HepG2 (cell line): ENCODE measurements around the gene EFNA4. TPM values are rescaled to one million over a fixed set of nuclear protein-coding genes. Genes with fewer than 3 reads are reported as not detected.

Experiments
- FOXK1 ChIP-seq: sonication (generic); formaldehyde crosslinking; IDR thresholded peaks from 2 replicates; pipeline ENCODE4 v1.4.0; 2020; ENCODE audit warnings: low read depth, missing genetic modification reagents, borderline replicate concordance
- HCFC1 ChIP-seq: fragments of 150-350 bp; IDR thresholded peaks from 2 replicates; pipeline ENCODE4 v1.6.1; 2014; ENCODE audit warnings: low read depth, low read length
- HIC2 ChIP-seq: sonication (generic); formaldehyde crosslinking; IDR thresholded peaks from 2 replicates; pipeline ENCODE4 v1.9.0; 2022; ENCODE audit warnings: low read depth, missing genetic modification reagents
- HNF4A ChIP-seq: sonication (generic); formaldehyde crosslinking; IDR thresholded peaks from 2 replicates; pipeline ENCODE4 v1.4.0; 2020; ENCODE audit warnings: missing genetic modification reagents
- HOXA9 ChIP-seq: sonication (generic); formaldehyde crosslinking; IDR thresholded peaks from 2 replicates; pipeline ENCODE4 v1.8.1; 2022; ENCODE audit warnings: missing genetic modification reagents, mild to moderate bottlenecking, moderate library complexity, borderline replicate concordance
- KAT8 ChIP-seq: IDR thresholded peaks from 2 replicates; pipeline ENCODE4 v1.6.1; 2016; ENCODE audit warnings: missing genetic modification reagents, missing compliant biosample characterization
- MAZ ChIP-seq, 2 experiments: sonication (generic) in 1 of 2; formaldehyde crosslinking in 1 of 2; IDR thresholded peaks; 2 replicates each; pipeline versions ENCODE4 v1.5.0 to v1.6.1; 2012 to 2020; ENCODE audit warnings: low read depth in 2 of 2, mild to moderate bottlenecking in 2 of 2, borderline replicate concordance in 1 of 2, improper control_type of control experiment in 1 of 2, low read length in 1 of 2, missing genetic modification reagents in 1 of 2, moderate library complexity in 1 of 2
- MED1 ChIP-seq: sonication (generic); formaldehyde crosslinking; IDR thresholded peaks from 2 replicates; pipeline ENCODE4 v1.4.0; 2020; ENCODE audit warnings: missing genetic modification reagents
- NFYC ChIP-seq: IDR thresholded peaks from 2 replicates; pipeline ENCODE4 v1.6.1; 2016; ENCODE audit warnings: missing genetic modification reagents, missing compliant biosample characterization
- SETDB1 ChIP-seq: sonication (generic); formaldehyde crosslinking; IDR thresholded peaks from 2 replicates; pipeline ENCODE4 v1.5.1; 2020; ENCODE audit warnings: missing genetic modification reagents, mild to moderate bottlenecking, borderline replicate concordance
- SOX6 ChIP-seq, 2 experiments: fragments of 450-650 bp in 1 of 2; sonication (generic) in 1 of 2; formaldehyde crosslinking in 1 of 2; IDR thresholded peaks; 2 replicates each; pipeline versions ENCODE4 v1.4.0 to v1.6.1; 2017 to 2020; ENCODE audit warnings: antibody characterized with exemption in 1 of 2, mild to moderate bottlenecking in 1 of 2, missing genetic modification reagents in 1 of 2
- TFDP2 ChIP-seq: sonication (generic); formaldehyde crosslinking; IDR thresholded peaks from 2 replicates; pipeline ENCODE4 v1.4.0; 2020; ENCODE audit warnings: missing genetic modification reagents
- XBP1 ChIP-seq: sonication (generic); formaldehyde crosslinking; IDR thresholded peaks from 2 replicates; pipeline ENCODE4 v1.5.0; 2020; ENCODE audit warnings: missing genetic modification reagents
- ZNF263 ChIP-seq: sonication (generic); formaldehyde crosslinking; IDR thresholded peaks from 2 replicates; pipeline ENCODE4 v1.4.0; 2020; ENCODE audit warnings: missing genetic modification reagents
- ZNF343 ChIP-seq: sonication (generic); formaldehyde crosslinking; IDR thresholded peaks from 2 replicates; pipeline ENCODE4 v1.4.0; 2020; ENCODE audit warnings: mild to moderate bottlenecking, missing genetic modification reagents
- ZNF501 ChIP-seq: sonication (generic); formaldehyde crosslinking; IDR thresholded peaks from 2 replicates; pipeline ENCODE4 v1.5.1; 2020; ENCODE audit warnings: mild to moderate bottlenecking, moderate library complexity, missing genetic modification reagents
- ZNF552 ChIP-seq: sonication (generic); formaldehyde crosslinking; IDR thresholded peaks from 2 replicates; pipeline ENCODE4 v1.9.0; 2022; ENCODE audit warnings: missing genetic modification reagents, mild to moderate bottlenecking, borderline replicate concordance
- ZNF572 ChIP-seq: sonication (generic); formaldehyde crosslinking; IDR thresholded peaks from 2 replicates; pipeline ENCODE4 v1.5.1; 2020; ENCODE audit warnings: mild to moderate bottlenecking, missing genetic modification reagents
- ZNF850 ChIP-seq: sonication (generic); formaldehyde crosslinking; conservative IDR thresholded peaks from 2 replicates; pipeline ENCODE4 v1.9.0; 2021; ENCODE audit warnings: mild to moderate bottlenecking, missing genetic modification reagents
- ZSCAN9 ChIP-seq: IDR thresholded peaks from 2 replicates; pipeline ENCODE4 v1.6.1; 2016; ENCODE audit warnings: borderline replicate concordance
- polyA plus RNA-seq, 8 experiments: library from polyadenylated mRNA; depleted of rRNA in 3 of 8; stranded (reverse) in 7 of 8; unstranded in 1 of 8; fragments of >200 nt; fragmentation: Illumina TruSeq in 4 of 8; extraction: Trizol in 4 of 8; gene quantifications; 2 replicates each; pipeline versions ENCODE4 v1.2.1 to v1.2.3, GENCODE V29; 2011 to 2016; ENCODE audit warnings: low read depth in 4 of 8, missing spikeins in 1 of 8, mixed read lengths in 1 of 8; ENCODE audit not compliant: insufficient read depth in 1 of 8
- total RNA-seq, 5 experiments: library from RNA; depleted of rRNA; stranded (reverse); fragments of >200 nt; fragmentation: Illumina TruSeq; extraction: Trizol; gene quantifications; 2 replicates each; pipeline ENCODE4 v1.2.3, GENCODE V29; 2016; ENCODE audit warnings: low read depth in 1 of 5
- TF ChIP-seq, protein P1 (sequence below): sonication (generic); formaldehyde crosslinking; IDR thresholded peaks from 2 replicates; pipeline ENCODE4 v1.4.0; 2020; ENCODE audit warnings: missing genetic modification reagents
- TF ChIP-seq, protein P2 (sequence below): sonication (generic); formaldehyde crosslinking; IDR thresholded peaks from 2 replicates; pipeline ENCODE4 v1.5.0; 2020; ENCODE audit warnings: missing genetic modification reagents
- TF ChIP-seq, protein P3 (sequence below): sonication (generic); formaldehyde crosslinking; IDR thresholded peaks from 2 replicates; pipeline ENCODE4 v1.4.0; 2020; ENCODE audit warnings: missing genetic modification reagents, mild to moderate bottlenecking, borderline replicate concordance

The EFNA4 gene
- total and polyA plus RNA-seq, 2 of the 13 experiments (the other 11 are each of a cell fraction or from before 2014, with no cell fraction given): 12.0 to 17.2 TPM

DNA sequence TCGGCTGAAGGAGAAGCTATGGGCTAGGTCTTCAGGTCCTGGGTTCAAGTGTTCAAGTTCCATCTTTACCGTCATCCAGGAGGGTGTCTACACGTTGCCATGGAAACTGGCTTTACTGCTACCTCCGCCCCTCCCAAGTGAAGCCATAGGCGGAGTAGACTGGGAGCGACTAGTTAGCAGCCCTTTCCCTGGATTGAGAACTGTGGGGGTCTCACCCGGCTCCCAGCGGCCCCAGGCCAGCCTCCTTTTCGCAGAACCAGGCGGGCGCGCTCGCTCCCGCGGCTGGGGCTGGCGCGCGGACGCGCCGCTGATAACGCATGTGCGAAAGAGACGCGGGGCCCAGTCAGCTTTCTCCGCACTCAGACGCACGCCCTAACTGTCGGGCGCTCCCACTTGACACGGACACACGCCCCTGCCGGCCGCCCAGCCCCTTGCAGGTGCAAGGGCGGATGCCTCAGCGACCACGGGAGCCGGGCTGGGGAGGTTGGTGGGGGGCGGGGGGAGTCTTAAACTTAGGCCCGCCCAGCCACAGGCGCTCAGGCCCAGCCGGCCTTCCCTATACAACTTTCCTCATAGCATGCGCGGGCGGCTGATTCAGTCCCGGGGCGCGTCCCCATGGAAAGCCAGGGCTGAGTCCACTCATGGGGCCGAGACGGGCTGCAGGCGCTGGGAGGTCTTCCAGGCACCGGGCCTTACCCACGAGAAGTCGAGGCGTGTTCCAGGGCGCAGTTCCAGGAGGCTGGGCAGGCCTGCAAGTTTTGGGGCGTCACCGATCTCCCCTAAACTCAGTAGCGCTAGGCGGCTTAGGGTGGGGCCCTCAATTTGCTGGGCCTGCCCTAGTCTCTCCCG lies 7.4 kb downstream of the EFNA4 start (continued):
- TF ChIP-seq ZSCAN9: no peak
- TF ChIP-seq, protein P1, sequence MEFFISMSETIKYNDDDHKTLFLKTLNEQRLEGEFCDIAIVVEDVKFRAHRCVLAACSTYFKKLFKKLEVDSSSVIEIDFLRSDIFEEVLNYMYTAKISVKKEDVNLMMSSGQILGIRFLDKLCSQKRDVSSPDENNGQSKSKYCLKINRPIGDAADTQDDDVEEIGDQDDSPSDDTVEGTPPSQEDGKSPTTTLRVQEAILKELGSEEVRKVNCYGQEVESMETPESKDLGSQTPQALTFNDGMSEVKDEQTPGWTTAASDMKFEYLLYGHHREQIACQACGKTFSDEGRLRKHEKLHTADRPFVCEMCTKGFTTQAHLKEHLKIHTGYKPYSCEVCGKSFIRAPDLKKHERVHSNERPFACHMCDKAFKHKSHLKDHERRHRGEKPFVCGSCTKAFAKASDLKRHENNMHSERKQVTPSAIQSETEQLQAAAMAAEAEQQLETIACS: peak; percentile 95
- TF ChIP-seq HNF4A: no peak
- TF ChIP-seq ZNF850 (CRISPR knock-in tag): no peak
- TF ChIP-seq, protein P2, sequence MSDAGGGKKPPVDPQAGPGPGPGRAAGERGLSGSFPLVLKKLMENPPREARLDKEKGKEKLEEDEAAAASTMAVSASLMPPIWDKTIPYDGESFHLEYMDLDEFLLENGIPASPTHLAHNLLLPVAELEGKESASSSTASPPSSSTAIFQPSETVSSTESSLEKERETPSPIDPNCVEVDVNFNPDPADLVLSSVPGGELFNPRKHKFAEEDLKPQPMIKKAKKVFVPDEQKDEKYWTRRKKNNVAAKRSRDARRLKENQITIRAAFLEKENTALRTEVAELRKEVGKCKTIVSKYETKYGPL: no peak
- peak; percentile 41; the same call in 1 of the 2 replicates for TF ChIP-seq KAT8 (CRISPR knock-in tag)
- TF ChIP-seq XBP1: no peak
- TF ChIP-seq MAZ (IDR thresholded peaks at IDR 0.05; ENCODE audit: borderline replicate concordance, low read depth, low read length): no peak
- TF ChIP-seq MAZ (CRISPR knock-in tag; IDR thresholded peaks at IDR 0.05; ENCODE audit: low read depth): peak; percentile 67; the same call in 1 of the 2 replicates
- TF ChIP-seq ZNF263 (CRISPR knock-in tag): no peak
- peak; percentile 18; the same call in 1 of the 2 replicates for TF ChIP-seq NFYC (CRISPR knock-in tag)
- no peak for TF ChIP-seq ZNF343
- peak; percentile 36; the same call in 1 of the 2 replicates for TF ChIP-seq FOXK1 (CRISPR knock-in tag)
- TF ChIP-seq ZNF572 (CRISPR knock-in tag): no peak
- TF ChIP-seq HIC2 (CRISPR knock-in tag): no peak
- no peak for TF ChIP-seq HCFC1
- no peak for TF ChIP-seq SETDB1 (CRISPR knock-in tag)
- TF ChIP-seq, protein P3, sequence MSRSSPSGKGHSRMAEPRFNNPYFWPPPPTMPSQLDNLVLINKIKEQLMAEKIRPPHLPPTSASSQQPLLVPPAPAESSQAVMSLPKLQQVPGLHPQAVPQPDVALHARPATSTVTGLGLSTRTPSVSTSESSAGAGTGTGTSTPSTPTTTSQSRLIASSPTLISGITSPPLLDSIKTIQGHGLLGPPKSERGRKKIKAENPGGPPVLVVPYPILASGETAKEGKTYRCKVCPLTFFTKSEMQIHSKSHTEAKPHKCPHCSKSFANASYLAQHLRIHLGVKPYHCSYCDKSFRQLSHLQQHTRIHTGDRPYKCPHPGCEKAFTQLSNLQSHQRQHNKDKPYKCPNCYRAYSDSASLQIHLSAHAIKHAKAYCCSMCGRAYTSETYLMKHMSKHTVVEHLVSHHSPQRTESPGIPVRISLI: no peak
- TF ChIP-seq TFDP2 (CRISPR knock-in tag): peak; percentile 46; the same call in 1 of the 2 replicates
- TF ChIP-seq ZNF501 (CRISPR knock-in tag): no peak
- TF ChIP-seq MED1 (CRISPR knock-in tag): no peak; the same call in 1 of the 2 replicates
- no peak for TF ChIP-seq ZNF552 (CRISPR knock-in tag)
- no peak for TF ChIP-seq SOX6 (IDR thresholded peaks at IDR 0.05)
- peak; percentile 49 for TF ChIP-seq SOX6 (CRISPR knock-in tag; IDR thresholded peaks at IDR 0.05)
- no peak for TF ChIP-seq HOXA9 (CRISPR knock-in tag)
